Measurements from ENCODE around the gene OXCT2.
"Not testable (repeated sequence)": the region's sequence is repeated elsewhere in the genome, so short reads cannot be mapped to it uniquely, and the experiment has no call there.

OXCT2 gene

GRCh38 chr1:39787468-39787867 is 16.3 kb upstream of the OXCT2 start:
- DNase-seq (ENCODE audit: low read depth in 2 of 2), result no peak

- not testable (repeated sequence) for DNase-seq (ENCODE audit: low read depth in 2 of 2)
Measured at GRCh38 chr1:39787108-39787375, 15.9 kb upstream of the OXCT2 start.

- DNase-seq (ENCODE audit: low read depth in 2 of 2), result not testable (repeated sequence)
Measured at GRCh38 chr1:39786303-39787107, 15.4 kb upstream of the OXCT2 start.

GRCh38 chr1:39782685-39783084 is 11.5 kb upstream of the OXCT2 start:
- DNase-seq (ENCODE audit: low read depth in 2 of 2), result not testable (repeated sequence)

- DNase-seq (ENCODE audit: low read depth in 2 of 2), result no peak
Measured at GRCh38 chr1:39782103-39782502, 11.0 kb upstream of the OXCT2 start.

- DNase-seq (ENCODE audit: low read depth in 2 of 2), result no peak
Measured at GRCh38 chr1:39781349-39781715, 10.2 kb upstream of the OXCT2 start.

GRCh38 chr1:39779821-39780220 is 8.7 kb upstream of the OXCT2 start:
- no peak for DNase-seq (ENCODE audit: low read depth in 2 of 2)

GRCh38 chr1:39779137-39779536 is 8.0 kb upstream of the OXCT2 start:
- DNase-seq (ENCODE audit: low read depth in 2 of 2), result no peak

- not testable (repeated sequence) for DNase-seq (ENCODE audit: low read depth in 2 of 2)
Measured at GRCh38 chr1:39778463-39779099, 7.4 kb upstream of the OXCT2 start.

- not testable (repeated sequence) for DNase-seq (ENCODE audit: low read depth in 2 of 2)
Measured at GRCh38 chr1:39777896-39778295, 6.7 kb upstream of the OXCT2 start.

- DNase-seq (ENCODE audit: low read depth in 2 of 2), result no peak
Measured at GRCh38 chr1:39777306-39777705, 6.2 kb upstream of the OXCT2 start.

- no peak for DNase-seq (ENCODE audit: low read depth in 2 of 2)
Measured at GRCh38 chr1:39776886-39777285, 5.7 kb upstream of the OXCT2 start.

GRCh38 chr1:39776400-39776713 is 5.2 kb upstream of the OXCT2 start:
- no peak for DNase-seq (ENCODE audit: low read depth in 2 of 2)

GRCh38 chr1:39775676-39776399 is 4.7 kb upstream of the OXCT2 start:
- DNase-seq (ENCODE audit: low read depth in 2 of 2), result not testable (repeated sequence)

GRCh38 chr1:39775141-39775540 is 4.0 kb upstream of the OXCT2 start:
- not testable (repeated sequence) for DNase-seq (ENCODE audit: low read depth in 2 of 2)

GRCh38 chr1:39773369-39773979 is 2.3 kb upstream of the OXCT2 start:
- DNase-seq (ENCODE audit: low read depth in 2 of 2), result not testable (repeated sequence)

- not testable (repeated sequence) for DNase-seq (ENCODE audit: low read depth in 2 of 2)
Measured at GRCh38 chr1:39770100-39771021, 787 bp downstream of the OXCT2 start.

- DNase-seq (ENCODE audit: low read depth in 2 of 2), result not testable (repeated sequence)
Measured at GRCh38 chr1:39769502-39769901, 1.6 kb downstream of the OXCT2 start.

GRCh38 chr1:39766466-39766865 is 4.7 kb downstream of the OXCT2 start:
- DNase-seq (ENCODE audit: low read depth in 2 of 2), result not testable (repeated sequence)

- not testable (repeated sequence) for DNase-seq (ENCODE audit: low read depth in 2 of 2)
Measured at GRCh38 chr1:39764512-39764911, 6.6 kb downstream of the OXCT2 start.

GRCh38 chr1:39763619-39764374 is 7.4 kb downstream of the OXCT2 start:
- DNase-seq (ENCODE audit: low read depth in 2 of 2), result not testable (repeated sequence)
